ENCODE data around the gene SURF2. TPM values are rescaled to one million over a fixed set of nuclear protein-coding genes. Genes with fewer than 3 reads are reported as not detected.
"Not testable (repeated sequence)": the region's sequence is repeated elsewhere in the genome, so short reads cannot be mapped to it uniquely, and the experiment has no call there.

Gene SURF2
- total RNA-seq, 6 experiments from 2014 or later = 6.3 to 16.9 (median 8.2) TPM

DNA sequence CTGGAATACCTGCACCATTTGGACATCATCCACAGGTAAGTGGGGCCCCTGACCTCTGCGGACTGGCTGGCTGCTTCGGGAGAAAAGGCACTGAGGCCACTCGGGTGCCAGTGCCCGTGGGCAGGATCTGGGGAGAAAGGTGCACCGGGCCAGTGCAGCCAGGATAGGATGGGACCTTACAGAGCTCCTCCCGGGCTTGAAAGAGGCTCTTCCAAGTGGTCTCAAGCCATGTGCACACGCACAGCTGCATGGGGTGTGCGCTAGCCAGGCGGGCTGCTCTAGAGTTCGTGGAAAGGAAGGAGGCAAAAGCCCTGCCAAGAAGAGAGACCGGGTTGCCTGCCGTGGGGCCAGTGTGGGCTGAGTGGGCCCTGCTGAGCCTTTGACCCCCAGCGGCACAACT lies 33.2 kb downstream of the SURF2 start:
- Histone ChIP-seq H3K27ac (no peak overlapping the region), H3K4me1 (no peaks in the 10 kb centered on the region), H3K4me3 (no peak overlapping the region), H3K27me3 (no peaks in the 10 kb centered on the region), H3K9me3 (no peaks in the 10 kb centered on the region), H3K36me3 (no peaks in the 10 kb centered on the region)
- intact Hi-C loops (cut with DNase I) = loop anchor here in 1 of 2 donors (10.0 kb wide), 1 partner anchor 55 kb away; the partner anchor contains the start of gene SURF6
- TF ChIP-seq POLR2A (IDR thresholded peaks at IDR 0.05) = no peak
- TF ChIP-seq, protein P1, sequence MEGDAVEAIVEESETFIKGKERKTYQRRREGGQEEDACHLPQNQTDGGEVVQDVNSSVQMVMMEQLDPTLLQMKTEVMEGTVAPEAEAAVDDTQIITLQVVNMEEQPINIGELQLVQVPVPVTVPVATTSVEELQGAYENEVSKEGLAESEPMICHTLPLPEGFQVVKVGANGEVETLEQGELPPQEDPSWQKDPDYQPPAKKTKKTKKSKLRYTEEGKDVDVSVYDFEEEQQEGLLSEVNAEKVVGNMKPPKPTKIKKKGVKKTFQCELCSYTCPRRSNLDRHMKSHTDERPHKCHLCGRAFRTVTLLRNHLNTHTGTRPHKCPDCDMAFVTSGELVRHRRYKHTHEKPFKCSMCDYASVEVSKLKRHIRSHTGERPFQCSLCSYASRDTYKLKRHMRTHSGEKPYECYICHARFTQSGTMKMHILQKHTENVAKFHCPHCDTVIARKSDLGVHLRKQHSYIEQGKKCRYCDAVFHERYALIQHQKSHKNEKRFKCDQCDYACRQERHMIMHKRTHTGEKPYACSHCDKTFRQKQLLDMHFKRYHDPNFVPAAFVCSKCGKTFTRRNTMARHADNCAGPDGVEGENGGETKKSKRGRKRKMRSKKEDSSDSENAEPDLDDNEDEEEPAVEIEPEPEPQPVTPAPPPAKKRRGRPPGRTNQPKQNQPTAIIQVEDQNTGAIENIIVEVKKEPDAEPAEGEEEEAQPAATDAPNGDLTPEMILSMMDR (IDR thresholded peaks at IDR 0.05) = no peak
- DNase-seq (no peak), ATAC-seq (no peak)
- no CpG with 5 or more reads among the region's 13 CpGs for WGBS (ENCODE audit: insufficient coverage, low coverage, low lambda C conversion rate, missing lambda C conversion rate)

DNA sequence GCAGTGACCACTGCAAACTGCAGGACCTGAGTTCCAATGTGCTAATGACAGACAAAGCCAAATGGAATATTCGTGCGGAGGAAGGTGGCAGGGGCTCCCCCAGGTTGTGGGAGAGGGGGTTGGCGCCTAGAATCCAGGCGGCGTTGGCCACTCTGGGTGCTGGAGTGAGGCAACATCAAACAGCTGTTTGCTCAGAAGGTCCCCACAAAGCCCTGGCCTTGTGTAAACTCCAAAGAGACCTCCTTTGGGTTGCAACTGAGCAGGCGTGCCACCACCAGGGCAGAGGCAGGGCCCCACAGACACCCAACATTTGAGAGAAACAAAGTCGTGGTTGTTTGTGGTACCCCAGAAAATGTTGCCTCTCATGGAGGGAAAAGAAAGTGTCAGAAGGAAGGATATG lies 34.4 kb downstream of the SURF2 start:
- no peak overlapping the region for H3K4me3 ChIP-seq
- H3K4me1 ChIP-seq = no peaks in the 10 kb centered on the region
- TF ChIP-seq, protein P1 (IDR thresholded peaks at IDR 0.05) = no peak
- TF ChIP-seq POLR2A (IDR thresholded peaks at IDR 0.05) = no peak
- ATAC-seq = no peak
- no peak for DNase-seq
- H3K27me3 ChIP-seq = no peaks in the 10 kb centered on the region
- no CpG with 5 or more reads among the region's 7 CpGs for WGBS (ENCODE audit: insufficient coverage, low coverage, low lambda C conversion rate, missing lambda C conversion rate)
- H3K9me3 ChIP-seq = no peaks in the 10 kb centered on the region
- H3K36me3 ChIP-seq = no peaks in the 10 kb centered on the region
- intact Hi-C loops (cut with DNase I) = loop anchor here in 1 of 2 donors (10.0 kb wide), 1 partner anchor 206 kb away; no protein-coding TSS in a partner anchor
- no peak overlapping the region for H3K27ac ChIP-seq

DNA sequence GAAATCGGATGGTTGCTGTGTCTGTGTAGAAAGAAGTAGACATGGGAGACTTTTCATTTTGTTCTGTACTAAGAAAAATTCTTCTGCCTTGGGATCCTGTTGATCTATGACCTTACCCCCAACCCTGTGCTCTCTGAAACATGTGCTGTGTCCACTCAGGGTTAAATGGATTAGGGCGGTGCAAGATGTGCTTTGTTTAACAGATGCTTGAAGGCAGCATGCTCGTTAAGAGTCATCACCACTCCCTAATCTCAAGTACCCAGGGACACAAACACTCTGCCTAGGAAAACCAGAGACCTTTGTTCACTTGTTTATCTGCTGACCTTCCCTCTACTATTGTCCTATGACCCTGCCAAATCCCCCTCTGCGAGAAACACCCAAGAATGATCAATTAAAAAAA lies 35.1 kb downstream of the SURF2 start:
- H3K4me3 ChIP-seq, H3K27ac ChIP-seq, DNase-seq, H3K9me3 ChIP-seq, H3K27me3 ChIP-seq, H3K36me3 ChIP-seq, ATAC-seq, H3K4me1 ChIP-seq: not testable (repeated sequence)
- 41% methylated on average over 3 of the region's 4 CpGs for WGBS (ENCODE audit: insufficient coverage, low coverage, low lambda C conversion rate, missing lambda C conversion rate)
- intact Hi-C loops (cut with DNase I) = loop anchor here in 1 of 2 donors (10.0 kb wide), 1 partner anchor 207 kb away; no protein-coding TSS in a partner anchor

DNA sequence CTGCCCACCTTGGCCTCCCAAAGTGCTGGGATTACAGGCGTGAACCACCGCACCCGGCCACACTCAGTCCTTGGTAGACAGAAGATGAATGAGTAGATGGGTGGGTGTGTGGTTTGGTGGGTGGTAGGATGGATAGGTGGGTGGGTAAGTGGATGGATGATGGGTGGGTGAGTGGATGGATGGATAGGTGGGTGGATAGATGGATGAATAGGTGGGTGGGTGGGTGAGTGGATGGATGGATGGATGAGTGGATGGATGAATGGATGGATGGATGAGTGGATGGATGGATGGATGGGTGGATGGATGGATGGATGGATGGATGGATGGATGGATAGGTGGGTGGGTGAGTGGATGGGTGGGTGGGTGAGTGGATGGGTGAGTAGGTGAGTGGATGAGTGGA lies 36.0 kb downstream of the SURF2 start:
- intact Hi-C loops (cut with DNase I) = loop anchor here in 1 of 2 donors (10.0 kb wide), 1 partner anchor 208 kb away; no protein-coding TSS in a partner anchor

DNA sequence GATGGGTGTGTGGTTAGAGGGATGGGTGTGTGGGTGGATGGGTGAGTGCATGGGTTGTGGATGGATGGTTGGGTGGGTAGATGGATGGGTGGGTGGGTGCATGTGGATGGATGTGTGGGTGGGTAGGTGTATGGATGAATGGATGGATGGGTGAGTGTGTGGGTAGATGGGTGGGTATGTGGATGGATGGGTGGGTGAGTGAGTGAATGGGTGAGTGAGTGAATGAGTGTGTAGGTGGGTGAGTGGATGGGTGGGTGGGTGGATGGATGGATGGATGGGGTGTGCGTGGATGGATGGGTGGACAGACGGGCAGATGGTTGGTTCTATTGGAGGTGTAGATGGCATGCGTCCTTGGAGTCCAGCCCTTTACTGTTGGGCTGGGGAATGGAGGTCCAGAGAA lies 37.0 kb downstream of the SURF2 start:
- 75% methylated on average over 3 of the region's 3 CpGs for WGBS (ENCODE audit: insufficient coverage, low coverage, low lambda C conversion rate, missing lambda C conversion rate)
- no peak for DNase-seq
- H3K27ac ChIP-seq = no peak overlapping the region
- intact Hi-C loops (cut with DNase I) = loop anchor here in 1 of 2 donors (10.0 kb wide), 1 partner anchor 209 kb away; no protein-coding TSS in a partner anchor
- no peak for TF ChIP-seq POLR2A (IDR thresholded peaks at IDR 0.05)
- TF ChIP-seq, protein P1 (IDR thresholded peaks at IDR 0.05) = no peak
- H3K4me3 ChIP-seq = no peak overlapping the region
- no peaks in the 10 kb centered on the region for H3K36me3 ChIP-seq
- no peaks in the 10 kb centered on the region for H3K4me1 ChIP-seq
- no peaks in the 10 kb centered on the region for H3K9me3 ChIP-seq
- no peak for ATAC-seq
- no peaks in the 10 kb centered on the region for H3K27me3 ChIP-seq

More for the DNA sequence above, 36.0 kb downstream of the SURF2 start:
- 95% methylated on average over 3 of the region's 3 CpGs for WGBS (ENCODE audit: insufficient coverage, low coverage, low lambda C conversion rate, missing lambda C conversion rate)
- H3K4me1 ChIP-seq, H3K9me3 ChIP-seq, ATAC-seq, H3K4me3 ChIP-seq, H3K27ac ChIP-seq, H3K36me3 ChIP-seq, DNase-seq, H3K27me3 ChIP-seq: not testable (repeated sequence)

Data from right lobe of liver (tissue), 6 donors.